ENCODE results near the gene CAPRIN1.

The CAPRIN1 gene

DNA sequence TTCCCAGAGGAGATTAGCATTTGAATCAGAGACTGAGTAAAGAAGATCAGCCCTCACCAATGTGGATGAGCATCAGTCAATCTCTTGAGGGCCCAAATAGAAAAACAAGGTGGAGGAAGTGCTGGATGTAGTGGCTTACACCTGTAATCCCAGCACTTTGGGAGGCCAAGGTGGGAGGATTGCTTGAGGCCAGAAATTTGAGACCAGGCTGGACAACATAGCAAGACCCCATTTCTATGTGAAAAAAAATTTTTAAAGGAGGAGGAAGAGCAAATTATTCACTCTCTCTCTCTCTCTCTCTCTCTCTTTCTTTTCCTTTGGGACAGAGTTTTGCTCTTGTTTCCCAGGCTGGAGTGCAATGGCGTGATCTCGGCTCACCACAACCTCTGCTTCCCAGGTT is 18.1 kb upstream of the CAPRIN1 start:
- H3K4me2 ChIP-seq (ENCODE audit: low read length), result no peak overlapping the region
- no peaks in the 10 kb centered on the region for H3K9me3 ChIP-seq (ENCODE audit: insufficient read depth, low read length)
- no peaks in the 10 kb centered on the region for H3K4me1 ChIP-seq (ENCODE audit: low read length)
- no peaks in the 10 kb centered on the region for H3K27me3 ChIP-seq (ENCODE audit: low read depth, low read length)
- no peak overlapping the region for H2AFZ ChIP-seq (ENCODE audit: low read depth, low read length)
- no peaks in the 10 kb centered on the region for H3K79me2 ChIP-seq (ENCODE audit: low read length)
- H3K4me3 ChIP-seq (ENCODE audit: low read length), result no peak overlapping the region
- H3K27ac ChIP-seq (ENCODE audit: low read length), result no peak overlapping the region
- TF ChIP-seq, protein P1, sequence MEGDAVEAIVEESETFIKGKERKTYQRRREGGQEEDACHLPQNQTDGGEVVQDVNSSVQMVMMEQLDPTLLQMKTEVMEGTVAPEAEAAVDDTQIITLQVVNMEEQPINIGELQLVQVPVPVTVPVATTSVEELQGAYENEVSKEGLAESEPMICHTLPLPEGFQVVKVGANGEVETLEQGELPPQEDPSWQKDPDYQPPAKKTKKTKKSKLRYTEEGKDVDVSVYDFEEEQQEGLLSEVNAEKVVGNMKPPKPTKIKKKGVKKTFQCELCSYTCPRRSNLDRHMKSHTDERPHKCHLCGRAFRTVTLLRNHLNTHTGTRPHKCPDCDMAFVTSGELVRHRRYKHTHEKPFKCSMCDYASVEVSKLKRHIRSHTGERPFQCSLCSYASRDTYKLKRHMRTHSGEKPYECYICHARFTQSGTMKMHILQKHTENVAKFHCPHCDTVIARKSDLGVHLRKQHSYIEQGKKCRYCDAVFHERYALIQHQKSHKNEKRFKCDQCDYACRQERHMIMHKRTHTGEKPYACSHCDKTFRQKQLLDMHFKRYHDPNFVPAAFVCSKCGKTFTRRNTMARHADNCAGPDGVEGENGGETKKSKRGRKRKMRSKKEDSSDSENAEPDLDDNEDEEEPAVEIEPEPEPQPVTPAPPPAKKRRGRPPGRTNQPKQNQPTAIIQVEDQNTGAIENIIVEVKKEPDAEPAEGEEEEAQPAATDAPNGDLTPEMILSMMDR (IDR thresholded peaks at IDR 0.05; ENCODE audit: low read depth, low read length), result no peak
- no peak for TF ChIP-seq EZH2phosphoT487 (IDR thresholded peaks at IDR 0.05; ENCODE audit: low read depth)
- no peaks in the 10 kb centered on the region for H4K20me1 ChIP-seq (ENCODE audit: insufficient read depth, low read length)
- H3K9ac ChIP-seq (ENCODE audit: low read length), result no peak overlapping the region
- H3K36me3 ChIP-seq (replicated peaks; ENCODE audit: low read depth, low read length), result no peaks in the 10 kb centered on the region

DNA sequence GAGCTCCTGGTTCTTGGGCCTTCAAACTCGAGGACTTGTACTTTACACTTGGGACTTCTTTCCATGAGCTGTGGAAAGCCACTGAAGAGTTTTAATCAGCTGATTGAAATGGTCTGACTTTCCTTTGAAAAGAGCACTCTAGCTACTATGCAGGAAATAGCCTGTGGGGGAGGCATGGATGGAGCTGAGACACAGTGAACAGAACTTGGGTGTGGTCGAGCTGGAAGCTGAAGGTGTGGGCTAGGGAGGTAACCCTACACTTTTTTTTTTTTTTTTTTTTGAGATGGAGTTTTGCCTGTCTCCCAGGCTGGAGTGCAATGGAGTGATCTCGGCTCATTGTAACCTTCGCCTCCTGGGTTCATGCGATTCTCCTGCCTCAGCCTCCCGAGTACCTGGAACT is 17.5 kb upstream of the CAPRIN1 start:
- Histone ChIP-seq H3K36me3 (replicated peaks; ENCODE audit: low read depth, low read length) (no peaks in the 10 kb centered on the region), H3K9me3 (ENCODE audit: insufficient read depth, low read length) (no peaks in the 10 kb centered on the region), H2AFZ (ENCODE audit: low read depth, low read length) (no peak overlapping the region), H3K4me3 (ENCODE audit: low read length) (no peak overlapping the region), H3K4me2 (ENCODE audit: low read length) (no peak overlapping the region), H3K9ac (ENCODE audit: low read length) (no peak overlapping the region), H3K4me1 (ENCODE audit: low read length) (no peaks in the 10 kb centered on the region), H3K27ac (ENCODE audit: low read length) (no peak overlapping the region), H3K79me2 (ENCODE audit: low read length) (no peaks in the 10 kb centered on the region), H4K20me1 (ENCODE audit: insufficient read depth, low read length) (no peaks in the 10 kb centered on the region), H3K27me3 (ENCODE audit: low read depth, low read length) (no peaks in the 10 kb centered on the region)
- no peak for TF ChIP-seq EZH2phosphoT487 (IDR thresholded peaks at IDR 0.05; ENCODE audit: low read depth)
- TF ChIP-seq, protein P1 (IDR thresholded peaks at IDR 0.05; ENCODE audit: low read depth, low read length), result no peak

DNA sequence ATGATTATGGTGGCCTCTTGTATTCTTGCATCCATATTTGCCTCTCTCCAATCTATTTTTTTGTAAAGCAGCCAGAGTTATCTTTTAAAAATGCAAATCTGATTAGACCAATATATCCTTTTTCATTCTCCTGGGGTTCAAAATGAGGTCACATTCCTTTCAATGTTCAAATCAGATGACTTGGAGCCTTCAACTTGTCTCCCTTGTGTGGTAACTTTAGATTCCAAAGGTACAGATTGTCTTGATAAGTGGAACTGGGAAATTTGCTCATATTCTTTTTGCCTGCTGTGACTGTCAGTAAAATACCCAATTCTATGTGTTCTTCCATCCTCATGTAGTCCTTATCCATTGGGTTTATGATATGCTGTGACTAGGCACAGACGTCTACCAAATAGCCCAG is 15.1 kb upstream of the CAPRIN1 start:
- Histone ChIP-seq H3K4me2 (ENCODE audit: low read length) (no peak overlapping the region), H2AFZ (ENCODE audit: low read depth, low read length) (no peak overlapping the region), H3K9ac (ENCODE audit: low read length) (no peak overlapping the region), H3K27me3 (ENCODE audit: low read depth, low read length) (no peaks in the 10 kb centered on the region), H3K4me3 (ENCODE audit: low read length) (no peak overlapping the region), H3K4me1 (ENCODE audit: low read length) (no peaks in the 10 kb centered on the region), H3K27ac (ENCODE audit: low read length) (no peak overlapping the region), H3K9me3 (ENCODE audit: insufficient read depth, low read length) (no peaks in the 10 kb centered on the region), H3K79me2 (ENCODE audit: low read length) (no peaks in the 10 kb centered on the region), H3K36me3 (replicated peaks; ENCODE audit: low read depth, low read length) (no peaks in the 10 kb centered on the region), H4K20me1 (ENCODE audit: insufficient read depth, low read length) (no peaks in the 10 kb centered on the region)
- TF ChIP-seq EZH2phosphoT487 (IDR thresholded peaks at IDR 0.05; ENCODE audit: low read depth), result no peak
- TF ChIP-seq, protein P1 (IDR thresholded peaks at IDR 0.05; ENCODE audit: low read depth, low read length), result no peak

DNA sequence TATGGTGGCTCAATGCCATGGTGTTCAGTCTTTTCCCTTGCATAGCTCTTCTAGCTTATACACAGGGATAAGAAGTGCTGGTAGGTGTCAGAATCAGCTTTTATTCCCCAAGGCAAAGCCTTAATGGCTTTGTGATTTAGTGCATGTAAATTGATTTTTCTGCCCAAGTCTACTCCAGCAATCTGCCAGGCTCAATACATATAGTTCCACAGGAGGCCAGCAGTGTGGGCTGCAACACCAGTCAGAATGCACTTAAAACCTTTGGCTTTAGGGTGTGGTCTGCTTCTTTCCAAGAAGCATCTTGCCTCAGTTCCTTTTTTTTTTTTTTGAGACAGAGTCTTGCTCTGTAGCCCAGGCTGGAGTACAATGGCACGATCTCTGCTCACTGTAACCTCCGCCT is 14.5 kb upstream of the CAPRIN1 start:
- Histone ChIP-seq H3K27ac (ENCODE audit: low read length) (no peak overlapping the region), H3K36me3 (replicated peaks; ENCODE audit: low read depth, low read length) (no peaks in the 10 kb centered on the region), H3K4me2 (ENCODE audit: low read length) (no peak overlapping the region), H3K9me3 (ENCODE audit: insufficient read depth, low read length) (no peaks in the 10 kb centered on the region), H2AFZ (ENCODE audit: low read depth, low read length) (no peak overlapping the region), H3K9ac (ENCODE audit: low read length) (no peak overlapping the region), H4K20me1 (ENCODE audit: insufficient read depth, low read length) (no peaks in the 10 kb centered on the region), H3K4me1 (ENCODE audit: low read length) (no peaks in the 10 kb centered on the region), H3K79me2 (ENCODE audit: low read length) (no peaks in the 10 kb centered on the region), H3K4me3 (ENCODE audit: low read length) (no peak overlapping the region), H3K27me3 (ENCODE audit: low read depth, low read length) (no peaks in the 10 kb centered on the region)
- no peak for TF ChIP-seq EZH2phosphoT487 (IDR thresholded peaks at IDR 0.05; ENCODE audit: low read depth)
- TF ChIP-seq, protein P1 (IDR thresholded peaks at IDR 0.05; ENCODE audit: low read depth, low read length), result no peak

Data from OCI-LY3 (cell line).